PC-3 (cell line): Measurements from ENCODE around the gene EFL1. TPM values are rescaled to one million over a fixed set of nuclear protein-coding genes. Genes with fewer than 3 reads are reported as not detected.

Experiments
- ATAC-seq: fragments of 200-7000 bp; cut with Tn5 transposase; 2 replicates; pipeline ENCODE4 v1.9.1; 2020; ENCODE audit warnings: mild to moderate bottlenecking, moderate library complexity
- BruUV-seq: library from RNA; stranded (reverse); fragments of 400-500 nt; replicated peaks from 2 replicates; lab custom pipeline; 2021; lab: Mats Ljungman, UMichigan
- CTCF ChIA-PET: fragments of 300-600 bp; sonication (Branson Sonifier 250); formaldehyde crosslinking; loops from one replicate; lab custom pipeline; 2022; ENCODE audit warnings: antibody characterized with exemption; lab: Charles Lee
- POLR2A ChIA-PET: fragments of 300-600 bp; sonication (Branson Sonifier 250); formaldehyde crosslinking; loops from one replicate; lab custom pipeline; 2022; ENCODE audit warnings: antibody characterized with exemption; ENCODE audit not compliant: unreplicated experiment; lab: Charles Lee
- DNase-seq: peaks from one replicate; pipeline ENCODE4 v3.0.0-alpha.2; 2015
- H2AFZ ChIP-seq: fragments of 300-600 bp; sonication (generic); 2 replicates; pipeline ENCODE4 v1.6.0; 2016; ENCODE audit warnings: antibody characterized with exemption, low read length
- H3F3A ChIP-seq: fragments of 300-600 bp; sonication (generic); one replicate; pipeline ENCODE4 v1.6.0; 2017; ENCODE audit warnings: antibody characterized with exemption, low read length, control low read depth, mild to moderate bottlenecking; ENCODE audit not compliant: unreplicated experiment
- H3K27ac ChIP-seq: fragments of 300-600 bp; sonication (generic); 2 replicates; pipeline ENCODE4 v1.5.1; 2016; ENCODE audit warnings: mild to moderate bottlenecking, low read length
- H3K27me3 ChIP-seq: fragments of 300-600 bp; sonication (generic); 2 replicates; pipeline ENCODE4 v1.6.1; 2016; ENCODE audit warnings: low read length, mixed read lengths
- H3K36me3 ChIP-seq: fragments of 300-600 bp; sonication (generic); 2 replicates; pipeline ENCODE4 v1.6.1; 2016; ENCODE audit warnings: low read depth, mixed run types, low read length, mixed read lengths
- H3K4me1 ChIP-seq: fragments of 300-600 bp; sonication (generic); 2 replicates; pipeline ENCODE4 v1.5.1; 2016; ENCODE audit warnings: low read length; ENCODE audit not compliant: insufficient read depth
- H3K4me2 ChIP-seq: fragments of 300-600 bp; sonication (generic); 2 replicates; pipeline ENCODE4 v1.6.0; 2016; ENCODE audit warnings: low read length
- H3K4me3 ChIP-seq: fragments of 300-600 bp; sonication (generic); 2 replicates; pipeline ENCODE4 v1.5.1; 2016; ENCODE audit warnings: mild to moderate bottlenecking, low read length, mixed read lengths
- H3K79me2 ChIP-seq: fragments of 300-600 bp; sonication (generic); 2 replicates; pipeline ENCODE4 v1.6.1; 2017; ENCODE audit warnings: low read length, mixed read lengths
- H3K9ac ChIP-seq: fragments of 300-600 bp; sonication (generic); 2 replicates; pipeline ENCODE4 v1.6.0; 2016; ENCODE audit warnings: mild to moderate bottlenecking, low read length
- H3K9me2 ChIP-seq: fragments of 300-600 bp; sonication (generic); replicated peaks from 2 replicates; pipeline ENCODE4 v1.6.1; 2016; ENCODE audit warnings: mixed run types, low read length, mixed read lengths
- H3K9me3 ChIP-seq: fragments of 300-600 bp; sonication (generic); 2 replicates; pipeline ENCODE4 v1.6.1; 2016; ENCODE audit warnings: low read length, mixed read lengths
- H4K20me1 ChIP-seq: fragments of 300-600 bp; sonication (generic); 2 replicates; pipeline ENCODE4 v1.6.1; 2016; ENCODE audit warnings: low read length, mixed read lengths
- EZH2 ChIP-seq: fragments of 300-600 bp; sonication (generic); IDR thresholded peaks from one replicate; pipeline ENCODE4 v1.6.1; 2017; ENCODE audit warnings: antibody characterized with exemption, mild to moderate bottlenecking, low read length; ENCODE audit not compliant: unreplicated experiment
- EZH2phosphoT487 ChIP-seq: fragments of 300-600 bp; sonication (generic); IDR thresholded peaks from 2 replicates; pipeline ENCODE4 v1.6.1; 2018; ENCODE audit warnings: mild to moderate bottlenecking, antibody characterized with exemption, low read length, borderline replicate concordance
- intact Hi-C: fragments of 100-400 bp; cut with micrococcal nuclease; formaldehyde crosslinking; loops from 2 replicates; pipeline ENCODE4 v1.9.0; 2023
- total RNA-seq: library from RNA; depleted of rRNA; stranded (reverse); fragments of >200 nt; gene quantifications from 2 replicates; pipeline ENCODE4 v1.2.3, GENCODE V29; 2014
- TF ChIP-seq, protein P1 (sequence below): fragments of 300-600 bp; sonication (generic); conservative IDR thresholded peaks from 2 replicates; pipeline ENCODE4 v1.5.1; 2017; ENCODE audit warnings: antibody characterized with exemption, low read depth, mild to moderate bottlenecking, low read length

The EFL1 gene
- total RNA-seq, 1 experiment from 2014 or later: 14.7 TPM

DNA sequence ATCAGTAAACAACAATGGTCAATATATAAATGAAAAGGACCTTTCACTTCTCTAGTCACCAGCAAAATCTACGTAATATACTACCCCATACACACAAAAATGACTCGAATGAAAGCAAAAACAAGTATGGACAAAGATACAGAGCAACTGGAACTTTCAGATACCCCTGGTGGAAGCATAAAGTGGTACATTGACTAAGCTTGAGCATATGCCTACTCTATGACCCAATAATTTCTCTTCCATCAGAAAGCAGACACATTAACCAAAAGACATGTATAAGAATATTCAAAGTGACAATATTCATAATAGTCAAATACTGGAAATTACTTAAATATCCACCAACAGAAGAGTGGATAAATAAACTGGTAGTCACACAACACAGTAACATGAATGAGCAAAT, 86.0 kb downstream of the EFL1 start:
- no peak overlapping the region for H2AFZ ChIP-seq
- no peak overlapping the region for H3K4me2 ChIP-seq
- H3K9me2 ChIP-seq: no peaks in the 10 kb centered on the region
- ATAC-seq (no peak), DNase-seq (no peak)
- H3K79me2 ChIP-seq: no peaks in the 10 kb centered on the region
- no peak overlapping the region for H3K27ac ChIP-seq
- H3K9ac ChIP-seq: no peak overlapping the region
- H3K4me1 ChIP-seq: peaks cover 11% of the 10 kb centered on the region
- H4K20me1 ChIP-seq: no peaks in the 10 kb centered on the region
- no peaks in the 10 kb centered on the region for H3F3A ChIP-seq
- no peak overlapping the region for H3K4me3 ChIP-seq
- CTCF ChIA-PET: no interaction called here
- no peaks in the 10 kb centered on the region for H3K36me3 ChIP-seq
- POLR2A ChIA-PET: no interaction called here
- intact Hi-C loops: no loop called here
- H3K9me3 ChIP-seq: no peaks in the 10 kb centered on the region
- no peaks in the 10 kb centered on the region for H3K27me3 ChIP-seq
- no TSS peak for BruUV-seq
- TF ChIP-seq, protein P1, sequence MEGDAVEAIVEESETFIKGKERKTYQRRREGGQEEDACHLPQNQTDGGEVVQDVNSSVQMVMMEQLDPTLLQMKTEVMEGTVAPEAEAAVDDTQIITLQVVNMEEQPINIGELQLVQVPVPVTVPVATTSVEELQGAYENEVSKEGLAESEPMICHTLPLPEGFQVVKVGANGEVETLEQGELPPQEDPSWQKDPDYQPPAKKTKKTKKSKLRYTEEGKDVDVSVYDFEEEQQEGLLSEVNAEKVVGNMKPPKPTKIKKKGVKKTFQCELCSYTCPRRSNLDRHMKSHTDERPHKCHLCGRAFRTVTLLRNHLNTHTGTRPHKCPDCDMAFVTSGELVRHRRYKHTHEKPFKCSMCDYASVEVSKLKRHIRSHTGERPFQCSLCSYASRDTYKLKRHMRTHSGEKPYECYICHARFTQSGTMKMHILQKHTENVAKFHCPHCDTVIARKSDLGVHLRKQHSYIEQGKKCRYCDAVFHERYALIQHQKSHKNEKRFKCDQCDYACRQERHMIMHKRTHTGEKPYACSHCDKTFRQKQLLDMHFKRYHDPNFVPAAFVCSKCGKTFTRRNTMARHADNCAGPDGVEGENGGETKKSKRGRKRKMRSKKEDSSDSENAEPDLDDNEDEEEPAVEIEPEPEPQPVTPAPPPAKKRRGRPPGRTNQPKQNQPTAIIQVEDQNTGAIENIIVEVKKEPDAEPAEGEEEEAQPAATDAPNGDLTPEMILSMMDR: no peak
- no peak for TF ChIP-seq EZH2phosphoT487
- TF ChIP-seq EZH2: no peak

DNA sequence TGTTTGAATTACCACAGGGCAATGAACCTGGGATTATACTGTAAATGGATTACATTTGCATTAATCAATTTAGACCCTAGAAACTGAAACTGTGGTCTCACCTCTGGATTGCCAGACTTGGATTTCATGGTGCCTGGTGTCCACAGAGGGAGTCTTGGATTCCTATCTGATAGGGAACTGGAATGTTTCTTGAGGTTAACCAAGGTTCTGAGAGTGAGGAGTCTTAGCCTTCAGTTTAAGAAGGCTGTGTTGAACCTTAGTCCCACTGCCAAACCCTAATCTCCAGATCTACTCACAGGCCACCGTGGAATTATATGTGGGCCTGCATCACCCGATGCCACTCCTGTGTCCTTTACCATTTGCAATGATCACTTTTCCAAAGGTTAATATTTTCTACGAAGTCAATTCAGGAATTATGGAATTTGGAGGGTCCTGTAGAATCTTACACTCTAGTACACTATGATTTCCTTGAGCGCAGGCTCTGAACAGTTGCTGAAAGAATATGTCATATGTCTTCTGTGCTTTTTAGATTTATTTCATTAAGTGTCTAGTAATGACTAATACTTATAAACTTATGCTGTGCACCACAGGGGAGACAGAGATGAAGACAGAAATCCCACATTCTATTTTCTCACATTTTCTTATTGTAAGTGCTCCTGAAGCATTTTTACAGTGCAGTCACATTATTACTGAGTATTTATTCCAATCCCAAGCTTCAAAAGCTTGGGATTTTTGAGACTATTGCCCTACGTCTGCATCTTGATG, 87.9 kb downstream of the EFL1 start:
- no peak overlapping the region for H3K27ac ChIP-seq
- no peak for TF ChIP-seq EZH2phosphoT487
- TF ChIP-seq, protein P1: no peak
- TF ChIP-seq EZH2: no peak
- no peak overlapping the region for H3K9ac ChIP-seq
- intact Hi-C loops: no loop called here
- BruUV-seq: no TSS peak
- no peak overlapping the region for H3K4me2 ChIP-seq
- no peaks in the 10 kb centered on the region for H4K20me1 ChIP-seq
- CTCF ChIA-PET: no interaction called here
- DNase-seq: no peak
- H3K36me3 ChIP-seq: no peaks in the 10 kb centered on the region
- no peaks in the 10 kb centered on the region for H3K27me3 ChIP-seq
- H3K4me3 ChIP-seq: no peak overlapping the region
- no peaks in the 10 kb centered on the region for H3K9me3 ChIP-seq
- no peaks in the 10 kb centered on the region for H3F3A ChIP-seq
- H2AFZ ChIP-seq: no peak overlapping the region
- POLR2A ChIA-PET: no interaction called here
- no peaks in the 10 kb centered on the region for H3K79me2 ChIP-seq
- no peak for ATAC-seq
- H3K9me2 ChIP-seq: no peaks in the 10 kb centered on the region
- peaks cover 11% of the 10 kb centered on the region for H3K4me1 ChIP-seq

DNA sequence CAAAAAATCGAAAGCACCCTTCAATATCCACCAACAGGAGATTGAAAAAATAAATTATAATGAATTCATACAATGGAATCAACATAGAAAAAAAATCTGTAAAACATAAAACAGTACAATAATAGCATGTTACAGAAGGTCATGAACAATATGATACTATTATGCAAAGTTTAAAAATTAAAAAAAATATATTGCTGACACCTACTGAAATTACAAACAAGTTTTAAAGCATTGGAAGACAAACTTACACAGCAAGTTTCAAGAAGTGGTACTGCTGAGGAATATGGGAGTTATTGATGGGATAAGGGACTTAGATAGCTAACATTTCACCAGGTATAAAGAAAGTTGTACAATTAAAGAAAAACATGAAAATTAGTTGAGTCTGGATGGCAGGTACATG, 89.4 kb downstream of the EFL1 start:
- H3K27me3 ChIP-seq: no peaks in the 10 kb centered on the region
- H3K36me3 ChIP-seq: no peaks in the 10 kb centered on the region
- no TSS peak for BruUV-seq
- no peak for ATAC-seq
- H3K79me2 ChIP-seq: no peaks in the 10 kb centered on the region
- POLR2A ChIA-PET: no interaction called here
- H3K27ac ChIP-seq: no peak overlapping the region
- H3F3A ChIP-seq: no peaks in the 10 kb centered on the region
- peaks cover 11% of the 10 kb centered on the region for H3K4me1 ChIP-seq
- no peak overlapping the region for H3K4me2 ChIP-seq
- H2AFZ ChIP-seq: no peak overlapping the region
- intact Hi-C loops: no loop called here
- no peaks in the 10 kb centered on the region for H4K20me1 ChIP-seq
- no peaks in the 10 kb centered on the region for H3K9me2 ChIP-seq
- no peaks in the 10 kb centered on the region for H3K9me3 ChIP-seq
- no peak overlapping the region for H3K9ac ChIP-seq
- TF ChIP-seq EZH2 (no peak), EZH2phosphoT487 (no peak)
- TF ChIP-seq, protein P1: no peak
- no peak for DNase-seq
- CTCF ChIA-PET: interaction anchor here (0.6 kb wide), 1 partner anchor 65 kb away, joined by 3 read pairs; no protein-coding TSS in a partner anchor
- H3K4me3 ChIP-seq: no peak overlapping the region
